ENCODE data around the gene CDHR3.

CDHR3 gene

DNA sequence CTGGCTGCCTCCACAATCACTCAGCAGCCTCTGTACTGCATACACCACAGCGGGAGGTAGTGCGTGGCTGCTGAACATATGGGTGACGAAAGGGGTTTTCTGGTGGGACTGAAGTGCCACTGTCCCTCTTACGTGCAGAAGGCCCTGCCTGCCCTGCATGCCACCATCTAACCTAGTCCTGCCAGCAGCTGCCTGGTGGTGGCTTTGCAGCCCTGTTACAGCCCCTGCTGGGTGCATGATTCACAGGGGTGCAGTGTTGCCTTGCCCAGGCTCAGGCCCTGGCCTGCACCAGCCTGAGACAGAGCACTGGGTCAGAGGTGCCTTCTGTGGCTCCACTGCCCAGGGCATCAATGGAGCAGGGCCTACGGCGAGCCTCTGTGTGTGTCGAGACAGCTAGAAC is 98.9 kb downstream of the CDHR3 start:
- no peak overlapping the region for H3K4me3 ChIP-seq (ENCODE audit: low read depth, low read length)

DNA sequence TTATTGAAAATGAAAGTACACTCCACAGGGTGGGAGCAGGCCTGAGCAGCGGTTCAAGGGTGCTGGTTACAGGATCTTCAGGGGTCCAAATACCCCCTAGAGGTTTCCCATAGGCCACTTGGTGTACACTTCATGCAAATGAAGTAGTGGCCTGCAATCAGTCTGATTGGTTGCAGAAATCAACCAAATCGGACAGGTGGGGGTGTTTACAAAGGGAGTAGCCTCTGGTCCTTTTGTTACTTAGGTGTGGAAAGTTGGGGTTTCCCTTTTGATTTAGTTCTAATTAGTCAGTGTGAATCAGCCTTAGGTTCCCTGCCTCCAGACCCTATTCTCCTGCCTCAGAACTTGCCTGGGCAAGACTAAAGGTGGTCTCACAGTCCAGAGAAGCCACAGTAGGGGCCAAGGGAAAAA is 99.5 kb downstream of the CDHR3 start:
- no peak overlapping the region for H3K4me3 ChIP-seq (ENCODE audit: low read depth, low read length)

GRCh38 chr7:106063024-106063423 is 100.0 kb downstream of the CDHR3 start:
- H3K4me3 ChIP-seq (ENCODE audit: low read depth, low read length) = no peak overlapping the region

DNA sequence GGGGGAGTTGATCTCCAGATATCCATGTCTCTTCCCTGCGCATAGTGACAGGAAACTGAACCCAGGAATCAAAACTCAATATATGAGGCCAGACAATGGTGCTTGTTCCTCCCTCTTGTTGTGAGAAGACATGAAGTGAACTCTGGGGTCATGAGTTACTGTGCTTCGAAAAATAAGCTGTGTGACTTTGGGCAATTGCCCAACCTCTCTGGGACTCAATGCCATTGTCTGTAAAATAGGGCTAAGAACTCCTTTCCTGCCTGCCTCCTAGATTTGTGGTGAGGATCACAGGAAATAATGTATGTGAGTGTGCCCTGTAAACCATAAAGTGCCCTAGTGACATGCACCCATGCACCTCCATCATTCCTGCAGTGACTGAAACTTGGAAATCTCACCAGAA is 100.6 kb downstream of the CDHR3 start:
- no peak overlapping the region for H3K4me3 ChIP-seq (ENCODE audit: low read depth, low read length)

GRCh38 chr7:106064316-106064715 is 101.3 kb downstream of the CDHR3 start:
- H3K4me3 ChIP-seq (ENCODE audit: low read depth, low read length) = no peak overlapping the region

GRCh38 chr7:106064771-106065574 is 101.9 kb downstream of the CDHR3 start:
- no peak overlapping the region for H3K4me3 ChIP-seq (ENCODE audit: low read depth, low read length)

DNA sequence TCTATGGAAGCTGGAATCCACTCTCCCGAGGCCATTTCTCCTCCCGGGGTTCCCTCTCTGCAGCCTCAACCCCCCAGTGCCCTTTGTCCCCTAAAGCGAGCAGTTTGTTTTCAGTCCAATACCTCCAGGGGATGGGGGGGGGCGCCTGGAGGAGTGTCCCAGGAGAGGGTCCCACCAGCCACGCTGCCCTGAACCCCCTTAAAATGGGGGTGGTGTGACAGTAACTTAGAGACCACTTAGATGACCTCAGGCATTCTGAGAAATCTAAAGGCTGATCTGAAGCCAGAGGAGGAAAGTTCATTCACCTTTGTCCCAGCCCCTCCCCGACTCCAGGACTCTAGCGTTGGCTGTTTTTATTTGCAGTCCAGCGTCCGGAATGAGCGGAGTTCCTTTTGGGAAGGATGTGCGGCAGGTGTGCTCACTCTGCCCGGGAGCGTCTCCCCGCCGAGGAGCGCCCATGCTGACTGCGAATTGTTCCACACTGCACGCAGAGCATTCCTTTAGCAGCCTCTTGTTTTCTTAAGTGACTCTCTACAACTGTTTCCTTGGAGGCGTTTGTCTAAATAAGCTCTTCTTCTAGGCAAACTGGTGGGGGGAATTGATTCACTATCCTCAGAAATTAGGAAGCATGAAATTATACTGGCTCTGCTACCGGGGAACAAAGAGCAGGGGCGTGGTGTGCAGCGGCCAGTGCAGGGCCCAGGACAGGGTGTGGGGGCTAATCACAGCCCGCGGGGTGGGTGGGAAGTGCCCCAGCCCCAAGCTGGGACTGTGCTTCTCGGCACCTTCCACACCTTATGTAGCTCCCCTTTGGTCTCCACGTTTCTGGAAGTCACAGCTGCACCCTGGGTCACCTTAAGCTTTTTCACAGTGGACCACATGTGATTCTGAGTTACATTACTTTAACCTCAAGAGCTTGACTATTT is 102.8 kb downstream of the CDHR3 start:
- no peak overlapping the region for H3K4me3 ChIP-seq (ENCODE audit: low read depth, low read length)

DNA sequence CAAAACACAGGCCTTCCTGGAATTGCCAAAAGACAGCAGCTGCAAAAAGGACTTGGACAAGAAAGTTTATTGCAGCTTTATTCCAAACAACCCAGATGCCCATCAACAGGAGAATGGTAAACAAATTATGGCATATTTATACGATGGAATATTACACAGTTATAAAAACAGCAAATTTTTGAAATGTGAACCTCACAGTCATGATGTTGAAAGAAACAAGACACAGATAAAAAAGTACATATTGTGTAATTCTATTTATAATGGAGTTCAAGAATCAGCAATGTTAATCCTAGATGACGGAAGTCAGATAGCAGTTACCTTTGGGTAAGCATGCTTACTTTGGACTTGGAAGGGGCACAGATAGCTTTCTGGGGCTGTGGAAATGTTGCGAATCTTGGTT is 104.6 kb downstream of the CDHR3 start:
- no peak overlapping the region for H3K4me3 ChIP-seq (ENCODE audit: low read depth, low read length)

- no peak overlapping the region for H3K4me3 ChIP-seq (ENCODE audit: low read depth, low read length)
These were observed 105.5 kb downstream of the CDHR3 start for GRCh38 chr7:106068538-106068961.

DNA sequence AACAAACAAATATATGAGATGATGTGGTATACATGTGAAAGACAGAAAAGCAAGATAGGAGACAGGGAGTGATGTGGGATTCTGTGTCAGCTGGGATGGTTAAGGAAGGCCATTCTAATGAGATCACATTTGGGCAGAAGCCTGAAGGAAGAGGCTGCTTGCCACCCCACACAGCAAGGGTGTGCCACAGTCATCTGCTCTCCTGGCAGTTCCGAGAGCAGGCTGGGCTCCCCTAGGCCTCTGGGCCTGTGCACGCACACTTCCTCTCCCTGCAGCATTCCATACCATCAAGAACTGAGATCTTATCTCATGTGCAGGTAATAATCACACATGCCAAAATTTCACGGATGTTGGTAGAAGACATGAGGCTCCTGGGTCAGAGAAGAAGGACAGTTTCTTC is 105.9 kb downstream of the CDHR3 start:
- H3K4me3 ChIP-seq (ENCODE audit: low read depth, low read length) = no peak overlapping the region

DNA sequence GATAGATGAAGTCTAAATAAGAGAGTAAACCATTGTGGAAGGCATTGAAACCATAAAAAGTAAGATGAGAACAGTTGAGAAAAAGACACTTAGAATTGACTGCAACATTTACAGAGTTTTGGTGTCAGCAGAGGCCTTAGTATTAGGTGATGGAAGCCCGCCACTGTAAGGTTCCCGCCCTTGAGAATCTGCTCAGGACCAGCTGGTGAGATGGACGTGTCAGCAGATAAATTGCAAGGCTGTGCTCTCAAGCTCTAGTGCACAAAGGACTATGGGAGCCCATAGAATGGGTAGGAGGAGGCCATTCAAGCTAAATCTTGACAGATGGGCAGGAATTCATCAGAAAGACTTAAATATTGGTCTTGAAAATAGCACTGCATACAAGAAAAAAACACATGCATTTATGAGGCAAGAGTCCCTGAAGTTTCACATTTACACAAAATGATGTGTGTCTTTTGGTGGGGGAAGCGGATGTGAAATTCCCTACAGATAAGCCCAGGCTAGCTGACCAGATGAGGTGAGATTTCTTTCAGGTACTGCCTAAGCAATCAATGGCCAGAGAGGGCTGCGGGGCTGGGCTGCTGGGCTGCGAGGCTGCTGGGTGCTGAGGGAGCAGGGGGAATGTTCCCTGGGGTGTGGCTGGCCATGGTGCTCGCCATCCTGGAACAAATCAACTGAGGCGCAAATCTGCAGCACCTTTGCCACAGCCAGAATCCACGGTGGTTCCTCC is 106.6 kb downstream of the CDHR3 start:
- no peak overlapping the region for H3K4me3 ChIP-seq (ENCODE audit: low read depth, low read length)

- H3K4me3 ChIP-seq (ENCODE audit: low read depth, low read length) = no peak overlapping the region
These were observed 107.1 kb downstream of the CDHR3 start for GRCh38 chr7:106070201-106070551.

- no peak overlapping the region for H3K4me3 ChIP-seq (ENCODE audit: low read depth, low read length)
These were observed 107.6 kb downstream of the CDHR3 start for GRCh38 chr7:106070567-106071254.

DNA sequence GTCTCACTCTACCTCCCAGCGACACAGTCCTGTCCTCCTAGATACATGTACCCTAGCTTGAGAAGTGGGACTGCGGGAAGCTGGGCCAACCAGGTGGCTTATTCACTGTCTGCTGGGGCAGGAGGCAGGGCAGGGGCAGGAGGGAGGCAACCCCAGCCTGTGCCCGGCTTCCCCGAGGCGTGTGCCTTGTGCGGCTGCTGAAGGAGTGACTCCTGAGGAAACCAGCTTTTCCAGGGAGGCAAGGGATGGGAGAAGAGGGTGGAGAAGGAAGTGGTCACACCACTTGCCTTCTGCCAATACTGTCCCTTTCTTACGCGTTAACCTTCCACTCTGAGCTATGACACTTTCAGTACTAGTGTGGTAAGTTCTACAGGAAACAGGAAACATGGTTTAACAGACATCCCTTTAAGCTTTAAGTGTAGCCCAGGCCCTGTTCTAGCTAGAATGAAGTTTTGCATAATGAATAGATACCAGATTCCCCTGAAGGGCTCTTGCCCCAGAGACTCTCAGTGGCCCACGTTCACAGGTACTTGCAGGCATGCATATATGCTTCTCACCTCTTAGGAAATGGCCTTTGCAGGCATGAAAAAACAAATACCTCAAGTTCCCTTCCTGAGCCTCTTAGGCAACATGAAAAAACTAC is 108.4 kb downstream of the CDHR3 start:
- H3K4me3 ChIP-seq (ENCODE audit: low read depth, low read length) = no peak overlapping the region

DNA sequence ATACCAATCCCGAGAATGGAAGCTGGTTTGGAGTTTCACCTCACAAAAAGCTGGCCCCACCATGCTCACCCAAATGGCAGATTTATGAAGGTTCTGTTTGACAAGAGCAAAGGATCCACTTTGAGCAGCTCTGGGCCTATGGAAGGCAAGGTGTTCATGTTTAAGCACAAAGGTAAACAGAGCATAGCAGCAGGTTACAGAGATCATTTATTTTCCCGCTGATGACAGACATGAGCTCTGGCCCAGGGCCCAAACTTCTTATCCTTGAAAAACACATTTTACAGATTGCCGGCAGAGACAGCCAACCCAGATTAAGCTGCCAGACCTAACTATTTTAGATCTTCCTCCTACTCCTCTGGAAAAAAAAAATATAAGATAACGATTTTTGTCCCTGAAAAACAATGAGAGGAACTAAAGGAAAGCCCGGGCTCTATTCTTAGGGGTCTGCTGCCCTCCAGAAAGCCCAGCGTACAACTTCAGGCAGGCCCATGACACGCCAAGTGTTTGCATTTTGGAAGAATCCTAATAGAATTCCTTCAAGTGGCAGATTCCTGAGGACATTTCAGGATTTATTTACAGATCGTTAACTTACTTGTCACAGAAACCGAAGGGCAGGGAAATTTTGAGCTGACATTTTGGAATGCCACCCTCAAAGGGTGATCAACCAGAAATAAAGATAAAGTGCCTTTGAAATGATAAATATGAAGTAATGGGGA is 109.1 kb downstream of the CDHR3 start:
- no peak overlapping the region for H3K4me3 ChIP-seq (ENCODE audit: low read depth, low read length)

DNA sequence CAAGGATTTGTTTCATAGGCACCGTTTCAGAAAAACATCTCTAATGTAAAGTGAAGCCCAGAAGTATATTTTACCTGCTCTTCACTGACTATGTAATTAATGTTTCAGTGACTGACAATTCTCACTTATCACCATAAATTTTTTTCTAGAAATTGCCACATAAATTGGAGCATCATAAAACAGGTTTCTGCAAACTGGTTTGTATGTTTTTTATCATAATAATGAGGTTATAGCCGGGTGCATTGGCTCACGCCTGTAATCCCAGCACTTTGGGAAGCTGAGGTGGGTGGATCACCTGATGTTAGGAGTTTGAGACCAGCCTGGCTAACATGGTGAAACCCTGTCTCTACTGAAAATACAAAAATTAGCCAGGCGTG is 109.6 kb downstream of the CDHR3 start:
- no peak overlapping the region for H3K4me3 ChIP-seq (ENCODE audit: low read depth, low read length)

GRCh38 chr7:106073701-106074100 is 110.6 kb downstream of the CDHR3 start:
- H3K4me3 ChIP-seq (ENCODE audit: low read depth, low read length) = no peak overlapping the region

GRCh38 chr7:106074257-106074656 is 111.2 kb downstream of the CDHR3 start:
- H3K4me3 ChIP-seq (ENCODE audit: low read depth, low read length) = no peak overlapping the region

- no peak overlapping the region for H3K4me3 ChIP-seq (ENCODE audit: low read depth, low read length)
These were observed 112.9 kb downstream of the CDHR3 start for GRCh38 chr7:106075937-106076336.

GRCh38 chr7:106076537-106076936 is 113.5 kb downstream of the CDHR3 start:
- no peak overlapping the region for H3K4me3 ChIP-seq (ENCODE audit: low read depth, low read length)

Measured in iPS-11a (cell line).